ENCODE results near the gene FARSA.
"Not testable (repeated sequence)": the region's sequence is repeated elsewhere in the genome, so short reads cannot be mapped to it uniquely, and the experiment has no call there.

FARSA gene

GRCh38 chr19:12959481-12959880, 26.0 kb upstream of the FARSA start:
- no peak overlapping the region for H3K4me3 ChIP-seq (replicated peaks; ENCODE audit: low read depth, low read length)
- DNase-seq (ENCODE audit: low read depth), result no peak
- no peak for TF ChIP-seq CTCF (IDR thresholded peaks at IDR 0.05; ENCODE audit: low read length, missing control alignments)

- peak overlapping the region; percentile 93 for H3K4me3 ChIP-seq (replicated peaks; ENCODE audit: low read depth, low read length)
- not testable (repeated sequence) for DNase-seq (ENCODE audit: low read depth)
Observed at GRCh38 chr19:12957389-12957952, 24.0 kb upstream of the FARSA start.

- H3K4me3 ChIP-seq (replicated peaks; ENCODE audit: low read depth, low read length), result peak within 1 kb of the TSS; percentile 93
- DNase-seq (ENCODE audit: low read depth), result peak; percentile 80
- no peak for TF ChIP-seq CTCF (IDR thresholded peaks at IDR 0.05; ENCODE audit: low read length, missing control alignments)
Observed at GRCh38 chr19:12956446-12957388, 23.2 kb upstream of the FARSA start, which contains the start of gene GADD45GIP1. Gene GADD45GIP1 (minus strand): TSS chr19:12957223. CDS start chr19:12957212, 11 bp downstream.

- peak overlapping the region; percentile 93 for H3K4me3 ChIP-seq (replicated peaks; ENCODE audit: low read depth, low read length)
- no peak for TF ChIP-seq CTCF (IDR thresholded peaks at IDR 0.05; ENCODE audit: low read length, missing control alignments)
- no peak for DNase-seq (ENCODE audit: low read depth)
Observed at GRCh38 chr19:12955996-12956395, 22.5 kb upstream of the FARSA start.

GRCh38 chr19:12955575-12955974, 22.1 kb upstream of the FARSA start:
- DNase-seq (ENCODE audit: low read depth), result not testable (repeated sequence)
- peak overlapping the region; percentile 93 for H3K4me3 ChIP-seq (replicated peaks; ENCODE audit: low read depth, low read length)

- DNase-seq (ENCODE audit: low read depth), result no peak
- TF ChIP-seq CTCF (IDR thresholded peaks at IDR 0.05; ENCODE audit: low read length, missing control alignments), result no peak
- no peak overlapping the region for H3K4me3 ChIP-seq (replicated peaks; ENCODE audit: low read depth, low read length)
Observed at GRCh38 chr19:12954612-12954962, 21.1 kb upstream of the FARSA start.

- TF ChIP-seq CTCF (IDR thresholded peaks at IDR 0.05; ENCODE audit: low read length, missing control alignments), result no peak
- no peak for DNase-seq (ENCODE audit: low read depth)
- H3K4me3 ChIP-seq (replicated peaks; ENCODE audit: low read depth, low read length), result no peak overlapping the region
Observed at GRCh38 chr19:12953799-12954611, 20.5 kb upstream of the FARSA start.
